ENCODE measurements around the gene ZNF76.
A peak's percentile ranks its signal among the peaks of the same experiment; 100 is the strongest.
"Not testable (repeated sequence)": the region's sequence is repeated elsewhere in the genome, so short reads cannot be mapped to it uniquely, and the experiment has no call there.

ZNF76 gene

DNA sequence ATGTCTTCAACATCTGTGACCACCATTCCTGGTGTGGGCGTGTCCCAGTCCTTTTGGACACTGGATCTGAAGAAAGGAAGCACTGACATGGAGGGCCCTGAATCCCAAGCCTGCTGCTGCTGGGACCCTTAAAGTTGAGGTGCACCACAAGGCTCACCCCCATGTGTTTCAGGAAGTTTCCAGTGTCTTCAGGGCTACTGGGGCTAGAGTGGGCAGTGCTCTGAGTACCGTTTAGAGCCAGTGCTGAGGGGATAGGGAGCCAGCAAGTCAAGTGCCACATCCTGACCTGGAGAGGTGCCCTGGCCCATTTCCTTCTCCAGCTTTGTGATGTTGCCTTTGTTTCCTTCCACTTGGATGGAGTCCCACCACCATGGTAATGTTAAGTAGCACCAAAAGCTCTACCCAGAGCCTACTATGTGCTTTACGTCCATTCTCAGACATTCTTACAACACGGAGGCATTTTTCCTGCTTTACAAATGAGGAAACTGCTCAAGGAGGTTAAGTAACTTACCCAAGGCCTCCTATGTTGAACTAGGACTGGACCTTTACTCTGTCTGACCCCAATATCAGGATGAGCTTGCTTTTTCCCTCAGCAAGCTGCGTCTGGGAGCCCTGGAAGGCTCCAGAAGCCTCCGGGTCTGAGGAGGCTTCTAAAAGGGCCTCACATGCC, 37.5 kb downstream of the ZNF76 start:
- no peaks in the 10 kb centered on the region for H3K9me3 ChIP-seq (ENCODE audit: control insufficient read depth, low read length)
- H3K4me1 ChIP-seq (ENCODE audit: control insufficient read depth, insufficient read depth, low read length, poor library complexity, severe bottlenecking) = peaks cover 38% of the 10 kb centered on the region
- no peak overlapping the region for H3K4me3 ChIP-seq (ENCODE audit: insufficient read depth, low read depth, low read length, poor library complexity, severe bottlenecking)
- H3K27me3 ChIP-seq (replicated peaks; ENCODE audit: control insufficient read depth, insufficient read depth, low read length, poor library complexity, severe bottlenecking) = no peaks in the 10 kb centered on the region
- H3K36me3 ChIP-seq (ENCODE audit: control insufficient read depth, insufficient read depth, low read length) = peaks cover 31% of the 10 kb centered on the region
- H3K27ac ChIP-seq (ENCODE audit: insufficient read depth, low read length, poor library complexity, severe bottlenecking) = peak overlapping the region; percentile 94
- no peak for DNase-seq

- Histone ChIP-seq H3K27ac (ENCODE audit: insufficient read depth, low read length, poor library complexity, severe bottlenecking) (peak within 1 kb of the TSS; percentile 94), H3K4me1 (ENCODE audit: control insufficient read depth, insufficient read depth, low read length, poor library complexity, severe bottlenecking) (peaks cover 45% of the 10 kb centered on the region), H3K9me3 (ENCODE audit: control insufficient read depth, low read length) (no peaks in the 10 kb centered on the region), H3K27me3 (replicated peaks; ENCODE audit: control insufficient read depth, insufficient read depth, low read length, poor library complexity, severe bottlenecking) (no peaks in the 10 kb centered on the region), H3K36me3 (ENCODE audit: control insufficient read depth, insufficient read depth, low read length) (peaks cover 24% of the 10 kb centered on the region), H3K4me3 (ENCODE audit: insufficient read depth, low read depth, low read length, poor library complexity, severe bottlenecking) (peak within 1 kb of the TSS; percentile 91)
- peak; percentile 80 to 83 (median 81) for DNase-seq
Observed at GRCh38 chr6:35297601-35298481, 38.3 kb downstream of the ZNF76 start, which contains the start of gene DEF6. Gene DEF6 (plus strand): TSS chr6:35297818. CDS start chr6:35297857, 39 bp downstream.

DNA sequence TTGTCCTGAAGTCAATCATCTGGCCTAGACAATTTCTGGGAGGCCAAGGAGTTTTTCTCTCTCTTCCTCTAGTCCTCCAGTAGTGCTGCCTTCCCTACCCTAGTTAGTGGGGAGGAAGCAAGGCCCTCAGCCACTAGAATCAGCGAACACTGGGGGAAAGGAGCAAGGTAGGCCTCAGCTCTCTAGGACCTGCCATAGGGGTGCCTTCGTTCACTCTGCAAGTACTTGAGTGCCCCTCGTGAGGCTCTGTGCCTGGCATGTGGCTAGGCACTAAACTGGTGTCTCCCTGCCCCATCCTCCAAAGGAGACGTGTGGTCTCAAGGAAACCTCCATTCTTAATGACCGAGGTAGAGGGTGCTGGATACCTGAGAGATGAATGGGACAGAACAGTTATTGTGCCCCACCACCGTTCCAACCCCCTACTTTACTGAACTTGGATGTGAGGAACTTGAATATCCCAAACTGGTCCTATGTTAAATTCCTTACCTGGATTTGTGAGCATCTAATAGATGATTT, 39.1 kb downstream of the ZNF76 start:
- Histone ChIP-seq H3K9me3 (ENCODE audit: control insufficient read depth, low read length) (no peaks in the 10 kb centered on the region), H3K4me1 (ENCODE audit: control insufficient read depth, insufficient read depth, low read length, poor library complexity, severe bottlenecking) (peaks cover 50% of the 10 kb centered on the region), H3K4me3 (ENCODE audit: insufficient read depth, low read depth, low read length, poor library complexity, severe bottlenecking) (peak overlapping the region; percentile 91), H3K27ac (ENCODE audit: insufficient read depth, low read length, poor library complexity, severe bottlenecking) (peak overlapping the region; percentile 94), H3K36me3 (ENCODE audit: control insufficient read depth, insufficient read depth, low read length) (peaks cover 16% of the 10 kb centered on the region), H3K27me3 (replicated peaks; ENCODE audit: control insufficient read depth, insufficient read depth, low read length, poor library complexity, severe bottlenecking) (no peaks in the 10 kb centered on the region)
- no peak for DNase-seq

DNA sequence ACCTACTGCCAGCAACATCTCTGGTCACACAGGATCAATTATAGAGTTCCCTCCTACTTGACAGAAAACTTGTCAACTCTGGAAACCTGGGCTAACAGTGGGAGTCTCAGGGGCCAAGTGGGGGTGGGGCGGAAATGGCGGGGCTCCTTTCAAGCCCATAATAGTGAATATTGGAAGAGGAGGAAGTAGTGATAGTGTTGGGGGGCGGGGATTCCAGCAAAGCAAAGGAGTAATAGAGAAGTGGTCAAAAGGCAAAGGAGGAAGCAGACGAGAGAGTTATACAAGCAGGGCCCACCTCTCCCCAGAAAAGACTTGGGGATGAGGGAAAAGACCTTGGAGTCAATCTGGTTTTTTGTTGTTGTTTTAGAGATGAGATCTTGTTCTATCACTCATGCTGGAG, 40.1 kb downstream of the ZNF76 start:
- H3K9me3 ChIP-seq (ENCODE audit: control insufficient read depth, low read length) = no peaks in the 10 kb centered on the region
- H3K36me3 ChIP-seq (ENCODE audit: control insufficient read depth, insufficient read depth, low read length) = peaks cover 18% of the 10 kb centered on the region
- H3K4me3 ChIP-seq (ENCODE audit: insufficient read depth, low read depth, low read length, poor library complexity, severe bottlenecking) = peak overlapping the region; percentile 91
- H3K27ac ChIP-seq (ENCODE audit: insufficient read depth, low read length, poor library complexity, severe bottlenecking) = peak overlapping the region; percentile 94
- H3K4me1 ChIP-seq (ENCODE audit: control insufficient read depth, insufficient read depth, low read length, poor library complexity, severe bottlenecking) = peaks cover 60% of the 10 kb centered on the region
- DNase-seq = no peak
- H3K27me3 ChIP-seq (replicated peaks; ENCODE audit: control insufficient read depth, insufficient read depth, low read length, poor library complexity, severe bottlenecking) = no peaks in the 10 kb centered on the region

DNA sequence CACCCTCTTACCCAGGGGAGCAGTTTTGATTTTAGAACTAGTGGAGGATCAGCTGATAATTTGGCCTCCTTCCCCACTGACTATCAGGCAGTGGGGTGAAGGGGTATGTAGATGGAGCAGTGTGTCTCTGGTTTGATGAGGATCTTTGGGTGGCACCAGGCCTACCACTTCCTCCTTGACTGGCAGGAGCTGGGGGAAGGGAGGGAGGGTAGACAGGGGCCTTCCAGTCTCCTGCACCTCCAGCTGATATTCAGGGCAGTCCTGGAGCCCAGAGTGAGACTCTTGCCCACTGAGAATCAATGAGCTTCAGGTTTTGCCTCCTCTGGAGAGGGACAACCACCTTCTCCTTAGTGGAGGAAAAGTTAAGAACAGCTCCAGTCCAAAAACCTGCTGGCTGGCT, 41.3 kb downstream of the ZNF76 start:
- DNase-seq = peak; percentile 32 to 46 (median 42)
- Histone ChIP-seq H3K27ac (ENCODE audit: insufficient read depth, low read length, poor library complexity, severe bottlenecking) (peak overlapping the region; percentile 94), H3K36me3 (ENCODE audit: control insufficient read depth, insufficient read depth, low read length) (peaks cover 11% of the 10 kb centered on the region), H3K4me3 (ENCODE audit: insufficient read depth, low read depth, low read length, poor library complexity, severe bottlenecking) (peak overlapping the region; percentile 91), H3K4me1 (ENCODE audit: control insufficient read depth, insufficient read depth, low read length, poor library complexity, severe bottlenecking) (peaks cover 69% of the 10 kb centered on the region), H3K9me3 (ENCODE audit: control insufficient read depth, low read length) (no peaks in the 10 kb centered on the region), H3K27me3 (replicated peaks; ENCODE audit: control insufficient read depth, insufficient read depth, low read length, poor library complexity, severe bottlenecking) (no peaks in the 10 kb centered on the region)

DNA sequence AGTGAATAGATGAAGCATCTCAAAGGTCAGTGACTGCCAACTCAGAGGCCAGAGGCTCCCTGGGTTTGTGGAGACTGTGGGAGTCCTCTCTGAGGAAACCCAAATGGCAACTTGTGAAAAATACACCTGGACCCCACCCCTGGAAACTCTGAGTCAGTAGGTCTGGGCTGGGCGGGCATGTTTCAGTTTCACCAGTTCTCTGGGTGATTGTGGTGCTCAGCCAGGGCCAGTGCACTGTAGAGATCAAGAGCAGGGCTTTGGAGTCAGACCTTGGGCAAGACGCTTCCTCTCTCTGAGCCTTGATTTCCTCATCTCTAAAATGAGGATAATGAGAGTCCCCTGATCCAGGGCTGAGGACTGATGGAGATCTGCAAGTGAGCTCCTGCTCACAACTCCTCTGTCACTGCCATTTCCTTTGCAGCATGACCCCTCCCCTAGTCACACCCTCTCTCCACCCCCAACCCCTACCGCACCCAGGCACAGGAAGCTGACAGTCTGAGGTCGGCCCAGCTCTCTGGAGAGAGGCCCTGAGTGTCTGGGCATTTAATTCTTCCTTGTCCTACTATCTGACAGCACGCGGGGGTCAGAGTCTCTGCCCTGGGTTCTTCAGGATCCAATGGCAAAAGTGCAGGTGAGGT, 43.2 kb downstream of the ZNF76 start:
- H3K27ac ChIP-seq (ENCODE audit: insufficient read depth, low read length, poor library complexity, severe bottlenecking) = peak overlapping the region; percentile 94
- peaks cover 71% of the 10 kb centered on the region for H3K4me1 ChIP-seq (ENCODE audit: control insufficient read depth, insufficient read depth, low read length, poor library complexity, severe bottlenecking)
- peak overlapping the region; percentile 52 for H3K4me3 ChIP-seq (ENCODE audit: insufficient read depth, low read depth, low read length, poor library complexity, severe bottlenecking)
- no peaks in the 10 kb centered on the region for H3K9me3 ChIP-seq (ENCODE audit: control insufficient read depth, low read length)
- DNase-seq = peak; percentile 82 to 84 (median 83)
- no peaks in the 10 kb centered on the region for H3K27me3 ChIP-seq (replicated peaks; ENCODE audit: control insufficient read depth, insufficient read depth, low read length, poor library complexity, severe bottlenecking)
- H3K36me3 ChIP-seq (ENCODE audit: control insufficient read depth, insufficient read depth, low read length) = peaks cover 11% of the 10 kb centered on the region

DNA sequence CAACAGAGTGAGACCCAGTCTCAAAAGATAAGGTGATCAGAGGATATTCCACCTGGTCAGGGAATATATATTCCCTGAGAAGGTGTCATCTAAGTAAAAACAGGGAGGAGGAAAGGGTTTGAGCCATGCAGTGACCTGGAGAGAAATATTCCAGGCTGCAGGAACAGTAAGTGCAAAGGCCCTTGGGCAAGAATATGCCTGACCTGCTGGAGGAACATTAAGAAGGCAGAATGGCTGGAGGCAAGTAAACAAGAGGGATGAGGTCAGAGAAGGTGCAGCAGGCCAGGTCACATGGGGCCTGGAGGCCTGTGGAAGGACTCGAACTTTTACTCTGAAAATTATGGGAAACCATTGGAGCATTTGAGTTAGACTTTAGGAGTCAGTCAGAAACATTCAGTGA, 44.8 kb downstream of the ZNF76 start:
- H3K27me3 ChIP-seq (replicated peaks; ENCODE audit: control insufficient read depth, insufficient read depth, low read length, poor library complexity, severe bottlenecking) = no peaks in the 10 kb centered on the region
- H3K4me3 ChIP-seq (ENCODE audit: insufficient read depth, low read depth, low read length, poor library complexity, severe bottlenecking) = no peak overlapping the region
- peak overlapping the region; percentile 94 for H3K27ac ChIP-seq (ENCODE audit: insufficient read depth, low read length, poor library complexity, severe bottlenecking)
- DNase-seq = no peak
- H3K9me3 ChIP-seq (ENCODE audit: control insufficient read depth, low read length) = no peaks in the 10 kb centered on the region
- H3K4me1 ChIP-seq (ENCODE audit: control insufficient read depth, insufficient read depth, low read length, poor library complexity, severe bottlenecking) = peaks cover 76% of the 10 kb centered on the region
- H3K36me3 ChIP-seq (ENCODE audit: control insufficient read depth, insufficient read depth, low read length) = peaks cover 14% of the 10 kb centered on the region

DNA sequence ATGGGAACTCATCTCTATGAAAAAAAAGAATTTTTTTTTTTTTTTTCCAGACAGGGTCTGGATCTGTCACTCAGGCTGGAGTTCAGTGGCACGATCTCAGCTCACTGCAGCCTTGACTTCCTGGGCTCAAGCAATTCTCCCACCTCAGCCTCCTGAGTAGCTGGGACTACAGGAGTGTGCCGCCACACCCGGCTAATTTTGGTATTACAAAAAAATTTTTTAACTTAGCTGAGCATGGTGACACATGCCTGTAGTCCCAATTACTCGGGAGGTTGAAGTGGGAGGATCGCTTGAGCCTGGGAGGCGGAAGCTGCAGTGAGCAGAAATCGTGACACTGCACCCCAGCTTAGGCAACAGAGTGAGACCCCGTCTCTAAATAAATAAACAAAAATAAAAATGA, 45.6 kb downstream of the ZNF76 start:
- DNase-seq = peak in 1 of 3 donors; percentile 18
- H3K9me3 ChIP-seq (ENCODE audit: control insufficient read depth, low read length) = no peaks in the 10 kb centered on the region
- H3K27me3 ChIP-seq (replicated peaks; ENCODE audit: control insufficient read depth, insufficient read depth, low read length, poor library complexity, severe bottlenecking) = no peaks in the 10 kb centered on the region
- H3K36me3 ChIP-seq (ENCODE audit: control insufficient read depth, insufficient read depth, low read length) = peaks cover 14% of the 10 kb centered on the region
- peaks cover 76% of the 10 kb centered on the region for H3K4me1 ChIP-seq (ENCODE audit: control insufficient read depth, insufficient read depth, low read length, poor library complexity, severe bottlenecking)
- no peak overlapping the region for H3K4me3 ChIP-seq (ENCODE audit: insufficient read depth, low read depth, low read length, poor library complexity, severe bottlenecking)
- peak overlapping the region; percentile 94 for H3K27ac ChIP-seq (ENCODE audit: insufficient read depth, low read length, poor library complexity, severe bottlenecking)

DNA sequence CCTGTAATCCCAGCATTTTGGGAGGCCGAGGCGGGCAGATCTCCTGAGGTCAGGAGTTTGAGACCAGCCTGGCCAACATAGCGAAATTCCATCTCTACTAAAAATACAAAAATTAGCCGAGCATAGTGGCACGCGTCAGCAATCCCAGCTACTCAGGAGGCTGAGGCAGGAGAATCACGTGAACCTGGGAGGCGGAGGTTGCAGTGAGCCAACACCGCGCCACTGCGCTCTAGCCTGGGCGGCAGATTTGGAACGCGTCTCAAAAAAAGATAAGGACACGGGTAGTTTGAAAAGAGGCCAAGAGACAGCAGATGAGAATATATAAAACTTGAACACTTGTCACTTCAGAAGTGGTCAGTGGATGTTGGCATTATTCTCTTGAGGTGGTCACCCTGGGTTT, 47.6 kb downstream of the ZNF76 start:
- not testable (repeated sequence) for H3K27me3 ChIP-seq (replicated peaks; ENCODE audit: control insufficient read depth, insufficient read depth, low read length, poor library complexity, severe bottlenecking); H3K27ac ChIP-seq (ENCODE audit: insufficient read depth, low read length, poor library complexity, severe bottlenecking); DNase-seq; H3K9me3 ChIP-seq (ENCODE audit: control insufficient read depth, low read length); H3K4me3 ChIP-seq (ENCODE audit: insufficient read depth, low read depth, low read length, poor library complexity, severe bottlenecking)
- Histone ChIP-seq H3K4me1 (ENCODE audit: control insufficient read depth, insufficient read depth, low read length, poor library complexity, severe bottlenecking) (peaks cover 78% of the 10 kb centered on the region), H3K36me3 (ENCODE audit: control insufficient read depth, insufficient read depth, low read length) (peaks cover 14% of the 10 kb centered on the region)

All from effector memory CD4-positive, alpha-beta T cell (primary cell).